ENCODE measurements around the gene CDC25B.
"Not testable (repeated sequence)": the region's sequence is repeated elsewhere in the genome, so short reads cannot be mapped to it uniquely, and the experiment has no call there.

Gene CDC25B

DNA sequence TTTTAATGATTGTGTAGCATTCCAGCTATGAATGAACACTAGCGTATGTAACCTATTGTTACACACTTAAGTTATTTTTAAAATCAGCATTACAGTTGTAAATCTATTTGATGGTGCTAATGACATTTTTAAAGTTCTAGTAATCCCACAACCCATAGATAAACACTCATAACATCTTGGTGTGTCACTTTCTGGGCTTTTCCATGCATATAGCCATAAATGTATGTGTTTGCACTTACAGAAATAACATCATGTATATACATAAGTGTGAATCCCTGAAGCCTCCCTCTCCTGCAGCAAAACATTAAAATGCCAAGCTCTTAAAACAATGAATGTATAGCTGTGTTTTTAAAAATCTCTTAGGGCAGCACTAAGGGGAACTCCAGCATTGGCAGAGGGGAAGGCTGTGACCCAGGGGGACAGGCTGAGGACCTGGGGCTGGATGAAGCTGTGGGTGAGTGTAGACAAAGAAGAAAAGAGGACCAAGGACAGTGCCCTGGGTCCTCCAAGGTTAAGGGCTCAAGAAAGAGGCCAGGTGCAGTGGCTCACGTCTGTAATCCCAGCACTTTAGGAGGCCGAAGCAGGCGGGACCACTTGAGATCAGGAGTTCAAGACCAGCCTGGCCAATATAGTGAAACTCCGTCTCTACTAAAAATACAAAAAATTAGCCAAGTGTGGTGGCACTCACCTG is 8.6 kb upstream of the CDC25B start:
- H3K27me3 ChIP-seq = no peaks in the 10 kb centered on the region
- TF ChIP-seq, protein P1, sequence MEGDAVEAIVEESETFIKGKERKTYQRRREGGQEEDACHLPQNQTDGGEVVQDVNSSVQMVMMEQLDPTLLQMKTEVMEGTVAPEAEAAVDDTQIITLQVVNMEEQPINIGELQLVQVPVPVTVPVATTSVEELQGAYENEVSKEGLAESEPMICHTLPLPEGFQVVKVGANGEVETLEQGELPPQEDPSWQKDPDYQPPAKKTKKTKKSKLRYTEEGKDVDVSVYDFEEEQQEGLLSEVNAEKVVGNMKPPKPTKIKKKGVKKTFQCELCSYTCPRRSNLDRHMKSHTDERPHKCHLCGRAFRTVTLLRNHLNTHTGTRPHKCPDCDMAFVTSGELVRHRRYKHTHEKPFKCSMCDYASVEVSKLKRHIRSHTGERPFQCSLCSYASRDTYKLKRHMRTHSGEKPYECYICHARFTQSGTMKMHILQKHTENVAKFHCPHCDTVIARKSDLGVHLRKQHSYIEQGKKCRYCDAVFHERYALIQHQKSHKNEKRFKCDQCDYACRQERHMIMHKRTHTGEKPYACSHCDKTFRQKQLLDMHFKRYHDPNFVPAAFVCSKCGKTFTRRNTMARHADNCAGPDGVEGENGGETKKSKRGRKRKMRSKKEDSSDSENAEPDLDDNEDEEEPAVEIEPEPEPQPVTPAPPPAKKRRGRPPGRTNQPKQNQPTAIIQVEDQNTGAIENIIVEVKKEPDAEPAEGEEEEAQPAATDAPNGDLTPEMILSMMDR (IDR thresholded peaks at IDR 0.05) = no peak
- intact Hi-C loops (cut with DNase I; ENCODE audit: low total_unique reads) = loop anchor here (2.0 to 10.0 kb wide), 3 partner anchors 33 to 300 kb away; partner anchors contain the start of gene AP5S1
- peaks cover 0 to 38% (median 33%) of the 10 kb centered on the region in 4 donors for H3K4me1 ChIP-seq
- no peak for DNase-seq
- H3K36me3 ChIP-seq = peaks cover 0 to 7% (median 6%) of the 10 kb centered on the region in 3 donors
- H3K27ac ChIP-seq = peak overlapping the region in 1 of 2 donors; percentile 53
- H3K9me3 ChIP-seq = no peaks in the 10 kb centered on the region
- H3K4me3 ChIP-seq = peak overlapping the region; percentile 19 to 56

DNA sequence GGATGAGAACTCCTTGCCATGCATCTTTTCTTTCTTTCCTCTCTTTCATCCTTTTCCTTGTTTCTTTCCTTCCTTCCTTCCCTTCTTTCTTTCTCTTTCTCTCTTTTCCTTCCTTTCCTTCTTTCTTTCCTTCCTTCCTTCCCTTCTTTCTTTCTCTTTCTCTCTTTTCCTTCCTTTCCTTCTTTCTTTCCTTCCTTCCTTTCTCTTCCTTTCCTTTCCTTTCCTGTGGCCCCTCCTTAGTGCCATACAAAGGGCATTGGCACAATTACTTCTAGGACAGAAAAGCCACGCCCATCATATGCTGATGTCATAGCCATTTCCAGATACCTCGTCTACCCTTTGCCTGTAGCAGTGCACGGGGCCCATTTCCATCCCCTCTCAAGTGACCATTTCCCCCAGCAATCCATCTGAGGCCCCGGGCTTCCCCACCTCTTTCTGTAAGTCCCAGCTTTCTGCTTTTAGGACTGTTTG is 7.4 kb upstream of the CDC25B start:
- TF ChIP-seq, protein P1 (IDR thresholded peaks at IDR 0.05) = no peak
- no peak for DNase-seq
- Histone ChIP-seq H3K9me3 (no peaks in the 10 kb centered on the region), H3K4me3 (no peak overlapping the region), H3K36me3 (peaks cover 0 to 7% (median 6%) of the 10 kb centered on the region in 3 donors), H3K27ac (no peak overlapping the region), H3K27me3 (no peaks in the 10 kb centered on the region), H3K4me1 (peaks cover 0 to 29% (median 25%) of the 10 kb centered on the region in 4 donors)
- intact Hi-C loops (cut with DNase I; ENCODE audit: low total_unique reads) = loop anchor here (5.0 to 10.0 kb wide), 2 partner anchors 66 to 299 kb away; no protein-coding TSS in a partner anchor

DNA sequence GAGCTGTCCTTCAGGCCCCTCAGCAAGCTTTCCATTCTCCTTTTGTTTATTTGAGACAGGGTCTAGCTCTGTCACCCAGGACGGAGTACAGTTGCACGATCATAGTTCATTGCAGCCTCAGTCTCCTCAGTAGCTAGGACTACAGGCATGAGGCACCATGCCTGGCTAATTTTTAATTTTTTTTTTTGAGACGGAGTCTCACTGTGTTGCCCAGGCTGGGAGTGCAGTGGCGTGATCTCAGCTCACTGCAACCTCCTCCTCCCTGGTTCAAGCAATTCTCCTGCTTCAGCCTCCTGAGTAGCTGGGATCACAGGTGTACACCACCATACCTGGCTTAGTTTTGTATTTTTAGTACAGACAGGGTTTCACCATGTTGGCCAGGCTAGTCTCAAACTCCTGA is 6.9 kb upstream of the CDC25B start:
- intact Hi-C loops (cut with DNase I; ENCODE audit: low total_unique reads) = loop anchor here (5.0 to 10.0 kb wide), 2 partner anchors 66 to 298 kb away; no protein-coding TSS in a partner anchor
- not testable (repeated sequence) for H3K36me3 ChIP-seq, H3K27ac ChIP-seq, H3K4me3 ChIP-seq, DNase-seq, H3K27me3 ChIP-seq, H3K9me3 ChIP-seq
- peaks cover 0 to 24% (median 20%) of the 10 kb centered on the region in 4 donors for H3K4me1 ChIP-seq

DNA sequence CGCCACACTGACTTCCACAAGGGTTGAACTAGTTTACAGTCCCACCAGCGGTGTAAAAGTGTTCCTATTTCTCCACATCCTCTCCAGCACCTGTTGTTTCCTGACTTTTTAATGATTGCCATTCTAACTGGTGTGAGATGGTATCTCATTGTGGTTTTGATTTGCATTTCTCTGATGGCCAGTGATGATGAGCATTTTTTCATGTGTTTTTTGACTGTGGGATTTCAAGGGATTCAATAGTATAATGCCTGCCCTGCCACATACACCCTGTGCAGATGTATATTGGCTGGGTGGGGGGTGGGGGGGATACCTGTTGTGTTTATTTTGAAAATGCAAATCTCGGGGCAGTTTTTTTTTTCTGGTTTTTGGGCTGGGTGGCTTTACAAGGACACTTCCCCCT is 1.9 kb upstream of the CDC25B start:
- H3K27me3 ChIP-seq; H3K27ac ChIP-seq; DNase-seq; H3K9me3 ChIP-seq; H3K4me3 ChIP-seq; intact Hi-C loops (cut with DNase I; ENCODE audit: low total_unique reads): not testable (repeated sequence)
- Histone ChIP-seq H3K36me3 (peaks cover 5 to 16% (median 9%) of the 10 kb centered on the region in 3 donors), H3K4me1 (peaks cover 0 to 36% (median 23%) of the 10 kb centered on the region in 4 donors)

DNA sequence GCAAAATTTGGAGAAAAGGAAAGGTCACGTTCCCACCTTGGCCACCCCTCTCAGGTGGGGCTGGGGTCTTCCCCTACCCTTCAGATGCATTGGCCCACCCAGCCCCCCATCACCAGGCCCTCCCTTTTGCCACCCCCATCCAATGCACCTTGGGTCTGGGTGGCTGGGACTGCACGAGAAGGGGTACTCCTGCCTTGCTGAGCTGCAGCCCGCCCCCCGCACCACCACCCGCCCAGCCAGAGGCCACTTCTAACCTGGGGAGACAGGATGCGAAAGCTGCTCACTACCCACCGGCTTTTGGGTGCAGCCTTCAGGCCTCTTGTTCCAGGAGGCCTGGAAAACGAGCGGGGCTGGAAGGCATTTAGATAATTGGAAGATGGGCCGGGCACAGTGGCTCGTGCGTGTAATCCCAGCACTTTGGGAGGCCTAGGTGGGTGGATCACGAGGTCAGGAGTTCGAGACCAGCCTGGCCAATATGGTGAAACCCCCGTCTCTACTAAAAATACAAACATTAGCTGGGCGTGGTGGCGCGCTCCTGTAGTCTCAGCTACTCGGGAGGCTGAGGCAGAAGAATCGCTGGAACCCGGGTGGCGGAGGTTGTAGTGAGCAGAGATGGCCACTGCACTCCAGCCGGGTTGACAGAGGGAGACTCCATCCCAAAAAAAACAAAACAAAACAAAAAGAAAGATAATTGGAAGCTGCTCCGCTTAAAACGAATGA is 1.2 kb upstream of the CDC25B start:
- H3K36me3 ChIP-seq = peaks cover 8 to 18% (median 9%) of the 10 kb centered on the region in 3 donors
- TF ChIP-seq, protein P1 (IDR thresholded peaks at IDR 0.05) = no peak
- intact Hi-C loops (cut with DNase I; ENCODE audit: low total_unique reads) = no loop called here
- no peaks in the 10 kb centered on the region for H3K9me3 ChIP-seq
- peak overlapping the region; percentile 93 to 97 for H3K27ac ChIP-seq
- DNase-seq = no peak
- peak overlapping the region; percentile 66 to 69 for H3K4me3 ChIP-seq
- H3K4me1 ChIP-seq = peaks cover 0 to 38% (median 26%) of the 10 kb centered on the region in 4 donors
- no peaks in the 10 kb centered on the region for H3K27me3 ChIP-seq

DNA sequence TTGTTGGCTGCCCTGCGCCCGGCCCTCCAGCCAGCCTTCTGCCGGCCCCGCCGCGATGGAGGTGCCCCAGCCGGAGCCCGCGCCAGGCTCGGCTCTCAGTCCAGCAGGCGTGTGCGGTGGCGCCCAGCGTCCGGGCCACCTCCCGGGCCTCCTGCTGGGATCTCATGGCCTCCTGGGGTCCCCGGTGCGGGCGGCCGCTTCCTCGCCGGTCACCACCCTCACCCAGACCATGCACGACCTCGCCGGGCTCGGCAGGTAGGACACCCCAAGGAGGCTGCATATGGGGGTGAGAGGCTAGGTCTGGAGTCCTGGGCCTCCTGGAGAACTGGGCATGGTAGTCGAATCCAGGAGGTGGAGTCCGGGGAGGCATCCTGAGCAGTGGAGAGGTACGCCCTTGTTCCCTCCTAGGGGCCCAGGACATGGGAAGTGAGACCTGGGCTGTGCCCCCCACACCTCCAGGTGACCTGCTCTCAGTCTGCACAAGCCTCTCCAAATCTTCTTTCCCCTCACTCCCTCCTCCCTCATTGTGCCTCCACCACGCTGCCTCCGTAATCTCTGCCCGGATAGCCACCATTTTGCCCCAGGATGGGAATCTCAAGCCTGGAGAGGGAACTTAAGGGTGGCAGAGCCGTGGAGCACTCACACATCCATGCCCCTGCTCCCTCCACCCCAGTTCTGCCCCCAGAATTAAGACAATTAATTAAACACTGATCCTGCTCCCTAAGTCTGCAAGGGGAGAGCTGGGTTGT is 541 bp downstream of the CDC25B start:
- DNase-seq = no peak
- peak overlapping the region; percentile 93 to 97 for H3K27ac ChIP-seq
- H3K4me3 ChIP-seq = peak overlapping the region; percentile 66 to 69
- H3K27me3 ChIP-seq = no peaks in the 10 kb centered on the region
- H3K9me3 ChIP-seq = no peaks in the 10 kb centered on the region
- peaks cover 15 to 36% (median 23%) of the 10 kb centered on the region in 3 donors for H3K36me3 ChIP-seq
- TF ChIP-seq, protein P1 (IDR thresholded peaks at IDR 0.05) = no peak
- intact Hi-C loops (cut with DNase I; ENCODE audit: low total_unique reads) = no loop called here
- H3K4me1 ChIP-seq = peaks cover 0 to 38% (median 27%) of the 10 kb centered on the region in 4 donors

All from tibial artery (tissue), 4 donors.